CD4-positive, CD25-positive, alpha-beta regulatory T cell (primary cell): ENCODE data around the gene NABP1. TPM values are rescaled to one million over a fixed set of nuclear protein-coding genes. Genes with fewer than 3 reads are reported as not detected.

Experiments
- ATAC-seq, 2 donors: fragments of 150-1000 bp; cut with Tn5 transposase; one replicate each; pipeline ENCODE4 v1.10.0; 2021; ENCODE audit warnings: low read depth in 2 of 2, moderate number of reproducible peaks in 2 of 2, moderate library complexity in 1 of 2
- DNase-seq, 3 donors: peaks; one replicate each; pipeline versions ENCODE4 v3.0.0 to v3.0.0-alpha.2; 2012 to 2022; ENCODE audit warnings: mixed read lengths in 1 of 3
- H3K27ac ChIP-seq: one replicate; pipeline ENCODE4 v1.7.0; 2013; ENCODE audit warnings: mild to moderate bottlenecking, low read length; ENCODE audit not compliant: insufficient read depth, poor library complexity, severe bottlenecking
- H3K27me3 ChIP-seq: one replicate; pipeline ENCODE4 v1.7.0; 2013; ENCODE audit warnings: low read length; ENCODE audit not compliant: control insufficient read depth, insufficient read depth
- H3K36me3 ChIP-seq: one replicate; pipeline ENCODE4 v1.7.0; 2013; ENCODE audit warnings: mild to moderate bottlenecking, low read length, moderate library complexity; ENCODE audit not compliant: control insufficient read depth, insufficient read depth
- H3K4me1 ChIP-seq: 2 replicates; pipeline ENCODE4 v1.7.0; 2013; ENCODE audit warnings: mild to moderate bottlenecking, low read length; ENCODE audit not compliant: insufficient read depth, control insufficient read depth, poor library complexity, severe bottlenecking
- H3K4me3 ChIP-seq: one replicate; pipeline ENCODE4 v1.7.0; 2013; ENCODE audit warnings: low read depth, mild to moderate bottlenecking, low read length, moderate library complexity
- H3K9me3 ChIP-seq, 2 experiments: 1 replicate in 1 of 2; 2 replicates in 1 of 2; pipeline ENCODE4 v1.7.0; 2013; ENCODE audit warnings: low read length in 2 of 2, mild to moderate bottlenecking in 1 of 2, moderate library complexity in 1 of 2; ENCODE audit not compliant: control insufficient read depth in 2 of 2
- H3K27ac Mint-ChIP-seq, 3 donors: one replicate each; pipeline ENCODE4 v1.8.0; 2020 to 2022; ENCODE audit warnings: mild to moderate bottlenecking in 3 of 3, mixed read lengths in 3 of 3, moderate library complexity in 2 of 3
- H3K27me3 Mint-ChIP-seq: one replicate; pipeline ENCODE4 v1.8.0; 2022; ENCODE audit warnings: mild to moderate bottlenecking, mixed read lengths
- H3K36me3 Mint-ChIP-seq: one replicate; pipeline ENCODE4 v1.8.0; 2020; ENCODE audit warnings: mixed read lengths
- H3K4me1 Mint-ChIP-seq, 4 donors: one replicate each; pipeline ENCODE4 v1.8.0; 2020 to 2022; ENCODE audit warnings: mixed read lengths in 4 of 4, mild to moderate bottlenecking in 1 of 4
- H3K4me3 Mint-ChIP-seq, 4 donors: one replicate each; pipeline ENCODE4 v1.8.0; 2020 to 2022; ENCODE audit warnings: mild to moderate bottlenecking in 4 of 4, mixed read lengths in 4 of 4, moderate library complexity in 3 of 4
- H3K9me3 Mint-ChIP-seq, 7 donors: one replicate each; pipeline ENCODE4 v1.8.0; 2020 to 2022; ENCODE audit warnings: mixed read lengths in 7 of 7, mild to moderate bottlenecking in 3 of 7, moderate library complexity in 2 of 7
- polyA plus RNA-seq, 4 donors: library from polyadenylated mRNA; unstranded; fragments of 300-500 nt; fragmentation: Illumina TruSeq; gene quantifications; one replicate each; pipeline ENCODE4 v1.2.3, GENCODE V29; 2021
- total RNA-seq: library from RNA; stranded (reverse); gene quantifications from one replicate; pipeline ENCODE4 v1.2.3, GENCODE V29; 2022

Gene NABP1
- total and polyA plus RNA-seq, 5 donors from 2014 or later: 23.2 to 170 (median 26.8) TPM

GRCh38 chr2:191653667-191654391, 24.1 kb upstream of the NABP1 start:
- no peak overlapping the region for H3K4me3 Mint-ChIP-seq
- H3K27me3 Mint-ChIP-seq: no peaks in the 10 kb centered on the region
- DNase-seq (no peak), ATAC-seq (no peak)
- Histone ChIP-seq H3K4me1 (no peaks in the 10 kb centered on the region), H3K9me3 (no peaks in the 10 kb centered on the region), H3K36me3 (no peaks in the 10 kb centered on the region), H3K27me3 (no peaks in the 10 kb centered on the region), H3K4me3 (no peak overlapping the region), H3K27ac (no peak overlapping the region)
- H3K27ac Mint-ChIP-seq: no peak overlapping the region
- peaks cover 0 to 11% (median 7%) of the 10 kb centered on the region in 4 donors for H3K4me1 Mint-ChIP-seq
- no peaks in the 10 kb centered on the region for H3K36me3 Mint-ChIP-seq
- peaks cover 0 to 5% (median 0%) of the 10 kb centered on the region in 7 donors for H3K9me3 Mint-ChIP-seq

GRCh38 chr2:191656391-191656790, 21.5 kb upstream of the NABP1 start:
- H3K9me3 Mint-ChIP-seq: peaks cover 0 to 5% (median 0%) of the 10 kb centered on the region in 7 donors
- H3K4me3 ChIP-seq: no peak overlapping the region
- H3K36me3 ChIP-seq: no peaks in the 10 kb centered on the region
- DNase-seq: no peak
- ATAC-seq: no peak
- H3K36me3 Mint-ChIP-seq: no peaks in the 10 kb centered on the region
- H3K27ac Mint-ChIP-seq: peak overlapping the region in 1 of 3 donors; percentile 11
- H3K4me3 Mint-ChIP-seq: no peak overlapping the region
- peaks cover 0 to 6% (median 3%) of the 10 kb centered on the region in 4 donors for H3K4me1 Mint-ChIP-seq
- H3K4me1 ChIP-seq: no peaks in the 10 kb centered on the region
- H3K27ac ChIP-seq: no peak overlapping the region
- H3K27me3 Mint-ChIP-seq: no peaks in the 10 kb centered on the region
- no peaks in the 10 kb centered on the region for H3K9me3 ChIP-seq
- no peaks in the 10 kb centered on the region for H3K27me3 ChIP-seq

GRCh38 chr2:191656792-191657191, 21.1 kb upstream of the NABP1 start:
- peak overlapping the region in 1 of 3 donors; percentile 11 for H3K27ac Mint-ChIP-seq
- ATAC-seq (no peak), DNase-seq (no peak)
- H3K27me3 Mint-ChIP-seq: no peaks in the 10 kb centered on the region
- no peak overlapping the region for H3K4me3 ChIP-seq
- H3K27ac ChIP-seq: no peak overlapping the region
- no peaks in the 10 kb centered on the region for H3K36me3 ChIP-seq
- no peaks in the 10 kb centered on the region for H3K9me3 ChIP-seq
- H3K4me1 Mint-ChIP-seq: peaks cover 0 to 5% (median 1%) of the 10 kb centered on the region in 4 donors
- H3K36me3 Mint-ChIP-seq: no peaks in the 10 kb centered on the region
- no peaks in the 10 kb centered on the region for H3K27me3 ChIP-seq
- no peaks in the 10 kb centered on the region for H3K4me1 ChIP-seq
- H3K4me3 Mint-ChIP-seq: no peak overlapping the region
- peaks cover 0 to 5% (median 0%) of the 10 kb centered on the region in 7 donors for H3K9me3 Mint-ChIP-seq

GRCh38 chr2:191657977-191658376, 20.0 kb upstream of the NABP1 start:
- Histone ChIP-seq H3K27ac (no peak overlapping the region), H3K27me3 (no peaks in the 10 kb centered on the region), H3K4me3 (no peak overlapping the region), H3K4me1 (no peaks in the 10 kb centered on the region), H3K9me3 (no peaks in the 10 kb centered on the region), H3K36me3 (no peaks in the 10 kb centered on the region)
- peaks cover 0 to 5% (median under 1%) of the 10 kb centered on the region in 4 donors for H3K4me1 Mint-ChIP-seq
- no peak overlapping the region for H3K27ac Mint-ChIP-seq
- DNase-seq (no peak), ATAC-seq (no peak)
- H3K36me3 Mint-ChIP-seq: no peaks in the 10 kb centered on the region
- no peak overlapping the region for H3K4me3 Mint-ChIP-seq
- no peaks in the 10 kb centered on the region for H3K27me3 Mint-ChIP-seq
- H3K9me3 Mint-ChIP-seq: peaks cover 0 to 5% (median 0%) of the 10 kb centered on the region in 7 donors

GRCh38 chr2:191659198-191659597, 18.7 kb upstream of the NABP1 start:
- Mint-ChIP-seq H3K4me3 (no peak overlapping the region), H3K27me3 (no peaks in the 10 kb centered on the region), H3K27ac (no peak overlapping the region), H3K9me3 (peaks cover 0 to 5% (median 0%) of the 10 kb centered on the region in 7 donors), H3K4me1 (peaks cover 0 to 5% (median 0%) of the 10 kb centered on the region in 4 donors), H3K36me3 (no peaks in the 10 kb centered on the region)
- ATAC-seq (no peak), DNase-seq (no peak)
- Histone ChIP-seq H3K4me1 (no peaks in the 10 kb centered on the region), H3K36me3 (no peaks in the 10 kb centered on the region), H3K4me3 (no peak overlapping the region), H3K27ac (no peak overlapping the region), H3K9me3 (no peaks in the 10 kb centered on the region), H3K27me3 (no peaks in the 10 kb centered on the region)

- Mint-ChIP-seq H3K9me3 (peaks cover 0 to 5% (median 0%) of the 10 kb centered on the region in 7 donors), H3K4me1 (peaks cover 0 to 5% (median 2%) of the 10 kb centered on the region in 4 donors), H3K4me3 (no peak overlapping the region), H3K27me3 (no peaks in the 10 kb centered on the region), H3K27ac (no peak overlapping the region), H3K36me3 (no peaks in the 10 kb centered on the region)
- H3K36me3 ChIP-seq: no peaks in the 10 kb centered on the region
- no peaks in the 10 kb centered on the region for H3K9me3 ChIP-seq
- H3K27ac ChIP-seq: no peak overlapping the region
- no peak overlapping the region for H3K4me3 ChIP-seq
- ATAC-seq: no peak
- H3K4me1 ChIP-seq: no peaks in the 10 kb centered on the region
- DNase-seq: no peak
- H3K27me3 ChIP-seq: no peaks in the 10 kb centered on the region
Measured at GRCh38 chr2:191660575-191660974, 17.4 kb upstream of the NABP1 start.

- Histone ChIP-seq H3K27me3 (no peaks in the 10 kb centered on the region), H3K4me3 (no peak overlapping the region), H3K9me3 (no peaks in the 10 kb centered on the region), H3K27ac (no peak overlapping the region), H3K36me3 (no peaks in the 10 kb centered on the region), H3K4me1 (no peaks in the 10 kb centered on the region)
- Mint-ChIP-seq H3K4me1 (peaks cover 0 to 5% (median 2%) of the 10 kb centered on the region in 4 donors), H3K27ac (peak overlapping the region in 1 of 3 donors; percentile 23), H3K4me3 (no peak overlapping the region), H3K9me3 (peaks cover 0 to 5% (median 0%) of the 10 kb centered on the region in 7 donors), H3K27me3 (no peaks in the 10 kb centered on the region), H3K36me3 (no peaks in the 10 kb centered on the region)
- no peak for DNase-seq
- no peak for ATAC-seq
Measured at GRCh38 chr2:191661097-191661924, 16.6 kb upstream of the NABP1 start.
